ENCODE results near the gene ACSF3. TPM values are rescaled to one million over a fixed set of nuclear protein-coding genes. Genes with fewer than 3 reads are reported as not detected.
A peak's percentile ranks its signal among the peaks of the same experiment; 100 is the strongest.

ACSF3 gene
- total and polyA plus RNA-seq, 2 donors (not counting 1 experiment from before 2014, with no cell fraction given) = 9.2 to 23.1 TPM

GRCh38 chr16:89113661-89114060 lies 20.0 kb downstream of the ACSF3 start:
- Histone ChIP-seq H4K20me1 (ENCODE audit: control insufficient read depth, extremely low read depth, insufficient read depth, low read length) (no peaks in the 10 kb centered on the region), H3K4me1 (ENCODE audit: control insufficient read depth, extremely low read depth, insufficient read depth, low read length) (no peaks in the 10 kb centered on the region), H2AFZ (ENCODE audit: low read length) (no peak overlapping the region), H3K79me2 (ENCODE audit: control insufficient read depth, insufficient read depth, low read length) (no peaks in the 10 kb centered on the region), H3K9ac (ENCODE audit: insufficient read depth, low read length) (no peak overlapping the region), H3K4me3 (replicated peaks in 1 of 4; ENCODE audit: control extremely low read depth in 1 of 4, insufficient read depth in 1 of 4, low read depth in 3 of 4, low read length in 4 of 4) (no peak overlapping the region), H3K9me3 (ENCODE audit: control insufficient read depth, insufficient read depth, low read depth, low read length) (no peaks in the 10 kb centered on the region), H3K4me2 (ENCODE audit: extremely low read depth, insufficient read depth, low read length) (no peak overlapping the region), H3K27me3 (ENCODE audit: control insufficient read depth, insufficient read depth, low read length) (no peaks in the 10 kb centered on the region), H3K27ac (ENCODE audit: insufficient read depth, low read length) (no peak overlapping the region), H3K36me3 (ENCODE audit: control insufficient read depth, insufficient read depth, low read length) (peaks cover 20% of the 10 kb centered on the region)
- DNase-seq (ENCODE audit: low read depth in 2 of 2) = no peak
- TF ChIP-seq CTCF (conservative IDR thresholded peaks at IDR 0.05 in 1 of 2, IDR thresholded peaks at IDR 0.05 in 1 of 2; ENCODE audit: low read depth in 1 of 2, low read length in 2 of 2) (no peak), EZH2 (IDR thresholded peaks at IDR 0.05; ENCODE audit: low read length, missing control alignments) (no peak)

- Histone ChIP-seq H3K4me1 (ENCODE audit: control insufficient read depth, extremely low read depth, insufficient read depth, low read length) (no peaks in the 10 kb centered on the region), H3K27me3 (ENCODE audit: control insufficient read depth, insufficient read depth, low read length) (no peaks in the 10 kb centered on the region), H2AFZ (ENCODE audit: low read length) (no peak overlapping the region), H3K4me3 (replicated peaks in 1 of 4; ENCODE audit: control extremely low read depth in 1 of 4, insufficient read depth in 1 of 4, low read depth in 3 of 4, low read length in 4 of 4) (no peak overlapping the region), H3K27ac (ENCODE audit: insufficient read depth, low read length) (no peak overlapping the region), H4K20me1 (ENCODE audit: control insufficient read depth, extremely low read depth, insufficient read depth, low read length) (no peaks in the 10 kb centered on the region), H3K36me3 (ENCODE audit: control insufficient read depth, insufficient read depth, low read length) (peaks cover 20% of the 10 kb centered on the region), H3K9ac (ENCODE audit: insufficient read depth, low read length) (no peak overlapping the region), H3K4me2 (ENCODE audit: extremely low read depth, insufficient read depth, low read length) (no peak overlapping the region), H3K9me3 (ENCODE audit: control insufficient read depth, insufficient read depth, low read depth, low read length) (no peaks in the 10 kb centered on the region), H3K79me2 (ENCODE audit: control insufficient read depth, insufficient read depth, low read length) (no peaks in the 10 kb centered on the region)
- TF ChIP-seq EZH2 (IDR thresholded peaks at IDR 0.05; ENCODE audit: low read length, missing control alignments) (no peak), CTCF (conservative IDR thresholded peaks at IDR 0.05 in 1 of 2, IDR thresholded peaks at IDR 0.05 in 1 of 2; ENCODE audit: low read depth in 1 of 2, low read length in 2 of 2) (no peak)
- peak in 1 of 2 donors; percentile 81 for DNase-seq (ENCODE audit: low read depth in 2 of 2)
Measured at GRCh38 chr16:89114159-89114981, 20.7 kb downstream of the ACSF3 start.

- H3K4me2 ChIP-seq (ENCODE audit: extremely low read depth, insufficient read depth, low read length) = no peak overlapping the region
- TF ChIP-seq CTCF (conservative IDR thresholded peaks at IDR 0.05 in 1 of 2, IDR thresholded peaks at IDR 0.05 in 1 of 2; ENCODE audit: low read depth in 1 of 2, low read length in 2 of 2) (no peak), EZH2 (IDR thresholded peaks at IDR 0.05; ENCODE audit: low read length, missing control alignments) (no peak)
- H3K9ac ChIP-seq (ENCODE audit: insufficient read depth, low read length) = no peak overlapping the region
- H3K79me2 ChIP-seq (ENCODE audit: control insufficient read depth, insufficient read depth, low read length) = no peaks in the 10 kb centered on the region
- H4K20me1 ChIP-seq (ENCODE audit: control insufficient read depth, extremely low read depth, insufficient read depth, low read length) = no peaks in the 10 kb centered on the region
- H3K9me3 ChIP-seq (ENCODE audit: control insufficient read depth, insufficient read depth, low read depth, low read length) = no peaks in the 10 kb centered on the region
- no peak overlapping the region for H2AFZ ChIP-seq (ENCODE audit: low read length)
- H3K4me1 ChIP-seq (ENCODE audit: control insufficient read depth, extremely low read depth, insufficient read depth, low read length) = no peaks in the 10 kb centered on the region
- no peak overlapping the region for H3K27ac ChIP-seq (ENCODE audit: insufficient read depth, low read length)
- no peaks in the 10 kb centered on the region for H3K27me3 ChIP-seq (ENCODE audit: control insufficient read depth, insufficient read depth, low read length)
- no peak overlapping the region for H3K4me3 ChIP-seq (replicated peaks in 1 of 4; ENCODE audit: control extremely low read depth in 1 of 4, insufficient read depth in 1 of 4, low read depth in 3 of 4, low read length in 4 of 4)
- peaks cover 24% of the 10 kb centered on the region for H3K36me3 ChIP-seq (ENCODE audit: control insufficient read depth, insufficient read depth, low read length)
- DNase-seq (ENCODE audit: low read depth in 2 of 2) = peak in 1 of 2 donors; percentile 88
Measured at GRCh38 chr16:89115216-89115861, 21.7 kb downstream of the ACSF3 start.

Measured in fibroblast of lung (primary cell).